Astrocyte (in vitro differentiated cells and primary cell): ENCODE data around the gene GRAMD4.

Experiments used
- CTCF ChIP-seq: IDR thresholded peaks from 2 replicates; pipeline ENCODE4 v1.5.1; 2011; ENCODE audit warnings: low read depth, mild to moderate bottlenecking, inconsistent platforms, low read length, moderate library complexity; ENCODE audit not compliant: insufficient read depth
- EZH2 ChIP-seq: IDR thresholded peaks from 2 replicates; pipeline ENCODE4 v1.6.1; 2012; ENCODE audit warnings: mild to moderate bottlenecking, low read length, inconsistent platforms; ENCODE audit not compliant: insufficient read depth

DNA sequence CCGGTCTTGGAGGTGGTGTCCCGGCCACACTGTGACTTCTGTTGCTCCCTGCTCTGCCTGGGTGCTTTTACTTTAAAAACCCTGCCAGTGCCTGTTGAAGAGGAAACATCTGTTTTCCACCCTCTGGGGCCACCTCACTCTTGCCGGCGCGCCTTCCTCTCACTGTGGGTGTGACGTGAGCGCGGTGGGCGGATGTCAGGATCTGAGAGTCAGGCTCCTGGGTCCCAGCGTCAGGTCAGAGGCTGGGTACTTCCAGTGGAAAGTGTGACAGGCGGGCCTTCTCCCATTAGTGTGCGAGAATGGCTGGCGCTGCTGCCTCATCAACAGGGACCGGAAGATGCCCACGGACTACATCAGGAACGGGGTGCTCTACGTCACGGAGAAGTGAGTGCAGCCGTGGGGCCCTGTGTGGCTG lies 54.2 kb downstream of the GRAMD4 start:
- no peak for TF ChIP-seq CTCF
- no peak for TF ChIP-seq EZH2
